ENCODE results near the gene SLCO3A1.

Gene SLCO3A1

DNA sequence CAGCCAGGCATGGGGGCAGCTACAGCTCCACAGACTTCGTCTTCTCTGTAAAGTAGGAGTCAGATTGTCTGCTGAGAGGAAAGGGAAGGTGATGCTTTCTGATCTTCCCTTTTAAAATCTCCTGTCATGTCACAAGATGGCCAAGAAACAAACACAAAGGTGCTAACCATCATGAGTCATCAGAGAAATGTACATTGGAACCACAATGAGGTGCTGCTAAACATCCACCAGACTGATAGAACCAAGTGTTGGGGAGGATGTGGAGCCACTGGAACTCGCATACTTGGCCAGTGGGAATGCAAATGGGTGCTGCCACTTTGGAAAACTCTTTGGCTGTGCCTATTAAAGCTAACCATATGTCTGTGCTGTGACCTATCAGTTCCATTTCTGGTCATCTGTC lies 268.8 kb downstream of the SLCO3A1 start:
- peaks cover 0 to 51% (median 30%) of the 10 kb centered on the region in 5 donors for H3K36me3 ChIP-seq (ENCODE audit: control insufficient read depth in 5 of 5, insufficient read depth in 5 of 5, low read length in 5 of 5)
- H3K9me3 ChIP-seq (ENCODE audit: control insufficient read depth in 5 of 5, low read length in 5 of 5) = peaks cover 0 to 9% (median 0%) of the 10 kb centered on the region in 5 donors

DNA sequence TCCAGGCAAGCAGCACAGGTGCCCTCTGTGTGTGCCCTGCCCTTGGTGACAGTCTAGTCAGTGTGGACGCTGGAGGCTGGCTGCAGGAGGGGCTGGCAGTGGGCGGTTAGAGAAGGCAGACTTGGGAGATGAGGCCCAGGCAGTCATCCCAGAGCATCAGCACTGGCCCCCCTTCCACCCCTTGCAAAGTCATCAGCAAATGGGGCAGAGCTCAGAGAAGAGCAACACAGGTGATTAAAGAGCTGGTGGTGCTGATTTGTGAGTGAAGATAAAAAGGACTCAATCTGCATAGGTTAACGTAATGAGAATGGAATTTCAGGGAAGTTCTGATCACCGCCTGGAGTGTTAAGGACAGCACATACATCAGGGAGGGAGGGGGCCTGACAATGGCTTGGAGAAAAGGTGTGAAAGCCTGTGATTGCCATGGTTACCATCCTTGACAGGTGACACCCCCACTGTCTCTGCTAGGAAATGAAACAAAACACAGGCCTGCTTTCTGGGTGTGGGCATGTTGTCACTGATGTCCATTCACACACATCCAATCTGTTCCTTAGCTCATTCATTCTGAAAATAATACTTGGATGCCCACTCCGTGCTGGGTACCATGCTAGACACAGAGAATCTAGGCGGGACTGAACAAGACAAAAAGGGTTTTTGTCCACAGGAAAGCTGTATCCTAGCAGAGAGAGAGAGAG lies 270.6 kb downstream of the SLCO3A1 start:
- H3K4me1 ChIP-seq (ENCODE audit: control insufficient read depth in 5 of 5, insufficient read depth in 5 of 5, low read length in 5 of 5) = no peaks in the 10 kb centered on the region
- peaks cover 0 to 68% (median 45%) of the 10 kb centered on the region in 5 donors for H3K36me3 ChIP-seq (ENCODE audit: control insufficient read depth in 5 of 5, insufficient read depth in 5 of 5, low read length in 5 of 5)

More for the DNA sequence above, 268.8 kb downstream of the SLCO3A1 start:
- H3K27me3 ChIP-seq (ENCODE audit: control insufficient read depth in 5 of 5, insufficient read depth in 4 of 5, low read length in 5 of 5) = no peaks in the 10 kb centered on the region
- peak overlapping the region in 1 of 5 donors; percentile 7 for H3K4me3 ChIP-seq (ENCODE audit: low read depth in 1 of 5, low read length in 5 of 5)
- H3K4me1 ChIP-seq (ENCODE audit: control insufficient read depth in 5 of 5, insufficient read depth in 5 of 5, low read length in 5 of 5) = peaks cover 0 to 7% (median 4%) of the 10 kb centered on the region in 5 donors
- no peak overlapping the region for H3K27ac ChIP-seq (ENCODE audit: low read depth, low read length)
- no peak overlapping the region for H3K9ac ChIP-seq (ENCODE audit: low read length in 5 of 5)

DNA sequence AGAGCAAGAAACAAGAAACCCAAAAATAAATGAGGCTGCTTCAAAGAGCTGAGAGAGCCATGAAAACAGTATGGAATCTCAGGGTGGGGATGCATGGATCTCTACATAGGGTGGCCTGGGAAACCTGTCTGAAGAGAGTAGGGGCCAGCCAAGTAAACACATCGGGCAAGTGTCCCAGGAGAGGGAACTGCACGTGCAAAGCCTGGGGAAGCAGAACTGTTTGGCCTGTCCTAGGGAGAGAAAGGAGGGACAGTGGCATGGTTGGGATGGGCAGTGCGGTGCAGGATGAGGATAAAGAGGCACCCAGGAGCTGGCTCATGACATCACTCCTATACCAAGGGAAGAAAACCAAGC lies 271.1 kb downstream of the SLCO3A1 start:
- Histone ChIP-seq H3K36me3 (ENCODE audit: control insufficient read depth in 5 of 5, insufficient read depth in 5 of 5, low read length in 5 of 5) (peaks cover 0 to 70% (median 47%) of the 10 kb centered on the region in 5 donors), H3K4me1 (ENCODE audit: control insufficient read depth in 5 of 5, insufficient read depth in 5 of 5, low read length in 5 of 5) (no peaks in the 10 kb centered on the region)

More for the DNA sequence above, 270.6 kb downstream of the SLCO3A1 start:
- peaks cover 0 to 9% (median 0%) of the 10 kb centered on the region in 5 donors for H3K9me3 ChIP-seq (ENCODE audit: control insufficient read depth in 5 of 5, low read length in 5 of 5)
- no peak overlapping the region for H3K9ac ChIP-seq (ENCODE audit: low read length in 5 of 5)
- no peak overlapping the region for H3K27ac ChIP-seq (ENCODE audit: low read depth, low read length)
- H3K27me3 ChIP-seq (ENCODE audit: control insufficient read depth in 5 of 5, insufficient read depth in 4 of 5, low read length in 5 of 5) = no peaks in the 10 kb centered on the region
- H3K4me3 ChIP-seq (ENCODE audit: low read depth in 1 of 5, low read length in 5 of 5) = no peak overlapping the region

DNA sequence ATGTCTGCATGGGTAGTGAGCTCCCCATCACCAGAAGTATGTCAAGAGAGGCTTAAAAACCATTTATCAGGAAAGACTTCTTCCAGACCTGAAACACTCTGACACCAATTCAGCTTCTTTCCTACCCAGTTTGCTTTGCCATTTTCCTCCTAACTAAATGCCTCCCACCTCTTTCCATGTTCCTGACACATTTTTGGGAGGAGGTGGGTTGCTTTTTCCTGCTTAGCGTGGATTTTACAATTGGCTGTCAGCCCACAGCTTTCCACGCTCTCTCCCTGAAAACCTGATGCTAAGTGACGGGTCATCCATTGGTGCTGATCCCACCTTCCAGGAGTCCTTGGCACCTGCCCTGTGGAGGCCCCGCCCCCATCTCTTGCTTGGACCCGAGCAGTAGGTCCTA lies 275.3 kb downstream of the SLCO3A1 start:
- Histone ChIP-seq H3K27ac (ENCODE audit: low read depth, low read length) (no peak overlapping the region), H3K36me3 (ENCODE audit: control insufficient read depth in 5 of 5, insufficient read depth in 5 of 5, low read length in 5 of 5) (peaks cover 0 to 66% (median 43%) of the 10 kb centered on the region in 5 donors), H3K4me1 (ENCODE audit: control insufficient read depth in 5 of 5, insufficient read depth in 5 of 5, low read length in 5 of 5) (no peaks in the 10 kb centered on the region), H3K27me3 (ENCODE audit: control insufficient read depth in 5 of 5, insufficient read depth in 4 of 5, low read length in 5 of 5) (no peaks in the 10 kb centered on the region), H3K9ac (ENCODE audit: low read length in 5 of 5) (no peak overlapping the region), H3K4me3 (ENCODE audit: low read depth in 1 of 5, low read length in 5 of 5) (no peak overlapping the region), H3K9me3 (ENCODE audit: control insufficient read depth in 5 of 5, low read length in 5 of 5) (no peaks in the 10 kb centered on the region)

More for the DNA sequence above, 271.1 kb downstream of the SLCO3A1 start:
- H3K9me3 ChIP-seq (ENCODE audit: control insufficient read depth in 5 of 5, low read length in 5 of 5) = peaks cover 0 to 9% (median 0%) of the 10 kb centered on the region in 5 donors
- H3K9ac ChIP-seq (ENCODE audit: low read length in 5 of 5) = no peak overlapping the region
- H3K27ac ChIP-seq (ENCODE audit: low read depth, low read length) = no peak overlapping the region
- H3K4me3 ChIP-seq (ENCODE audit: low read depth in 1 of 5, low read length in 5 of 5) = no peak overlapping the region
- H3K27me3 ChIP-seq (ENCODE audit: control insufficient read depth in 5 of 5, insufficient read depth in 4 of 5, low read length in 5 of 5) = no peaks in the 10 kb centered on the region

DNA sequence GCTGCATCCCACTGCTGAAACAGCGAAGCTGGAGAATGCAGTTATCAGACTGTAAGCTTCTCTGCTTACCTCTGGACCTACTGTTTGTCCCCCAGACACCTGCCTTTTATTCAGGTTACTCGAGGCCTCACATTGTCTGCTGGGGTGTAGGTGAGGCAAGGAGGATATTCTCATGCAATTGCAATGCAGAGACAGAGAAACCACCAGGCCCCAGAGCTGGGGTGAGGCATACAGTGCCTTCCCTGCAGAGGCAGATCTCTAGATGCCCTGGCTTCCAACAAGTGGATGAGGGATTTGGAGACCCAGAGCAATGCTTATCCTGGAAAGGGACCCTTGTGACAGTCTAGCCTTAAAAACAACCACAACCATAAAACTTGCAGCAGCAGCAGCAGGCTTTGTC lies 276.7 kb downstream of the SLCO3A1 start:
- Histone ChIP-seq H3K9ac (ENCODE audit: low read length in 5 of 5) (no peak overlapping the region), H3K9me3 (ENCODE audit: control insufficient read depth in 5 of 5, low read length in 5 of 5) (no peaks in the 10 kb centered on the region)

DNA sequence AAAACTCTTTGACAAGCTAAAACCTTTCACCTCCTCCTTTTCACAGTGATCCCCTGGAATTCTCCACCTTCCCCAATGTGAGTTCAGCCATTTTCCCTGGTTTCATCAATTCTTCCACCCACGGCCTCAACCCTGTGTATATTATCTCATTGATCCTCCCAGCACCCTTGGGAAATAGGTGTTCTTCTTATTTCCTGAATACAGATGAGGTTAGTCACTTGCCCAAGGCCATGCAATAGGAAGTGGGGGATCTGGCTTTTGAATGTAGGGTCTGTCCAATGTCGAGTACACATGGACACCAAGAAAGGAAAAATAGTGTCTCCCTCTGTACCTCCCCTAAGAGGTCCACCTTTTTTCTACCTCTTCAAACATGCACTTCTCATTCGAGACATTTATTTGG lies 277.4 kb downstream of the SLCO3A1 start:
- H3K27ac ChIP-seq (ENCODE audit: low read depth, low read length) = no peak overlapping the region
- H3K36me3 ChIP-seq (ENCODE audit: control insufficient read depth in 5 of 5, insufficient read depth in 5 of 5, low read length in 5 of 5) = peaks cover 0 to 74% (median 49%) of the 10 kb centered on the region in 5 donors
- no peak overlapping the region for H3K4me3 ChIP-seq (ENCODE audit: low read depth in 1 of 5, low read length in 5 of 5)
- no peaks in the 10 kb centered on the region for H3K27me3 ChIP-seq (ENCODE audit: control insufficient read depth in 5 of 5, insufficient read depth in 4 of 5, low read length in 5 of 5)
- no peak overlapping the region for H3K9ac ChIP-seq (ENCODE audit: low read length in 5 of 5)
- H3K9me3 ChIP-seq (ENCODE audit: control insufficient read depth in 5 of 5, low read length in 5 of 5) = no peaks in the 10 kb centered on the region
- no peaks in the 10 kb centered on the region for H3K4me1 ChIP-seq (ENCODE audit: control insufficient read depth in 5 of 5, insufficient read depth in 5 of 5, low read length in 5 of 5)

More for the DNA sequence above, 276.7 kb downstream of the SLCO3A1 start:
- H3K27me3 ChIP-seq (ENCODE audit: control insufficient read depth in 5 of 5, insufficient read depth in 4 of 5, low read length in 5 of 5) = no peaks in the 10 kb centered on the region
- no peak overlapping the region for H3K27ac ChIP-seq (ENCODE audit: low read depth, low read length)
- peaks cover 0 to 74% (median 43%) of the 10 kb centered on the region in 5 donors for H3K36me3 ChIP-seq (ENCODE audit: control insufficient read depth in 5 of 5, insufficient read depth in 5 of 5, low read length in 5 of 5)
- H3K4me1 ChIP-seq (ENCODE audit: control insufficient read depth in 5 of 5, insufficient read depth in 5 of 5, low read length in 5 of 5) = no peaks in the 10 kb centered on the region
- H3K4me3 ChIP-seq (ENCODE audit: low read depth in 1 of 5, low read length in 5 of 5) = no peak overlapping the region

DNA sequence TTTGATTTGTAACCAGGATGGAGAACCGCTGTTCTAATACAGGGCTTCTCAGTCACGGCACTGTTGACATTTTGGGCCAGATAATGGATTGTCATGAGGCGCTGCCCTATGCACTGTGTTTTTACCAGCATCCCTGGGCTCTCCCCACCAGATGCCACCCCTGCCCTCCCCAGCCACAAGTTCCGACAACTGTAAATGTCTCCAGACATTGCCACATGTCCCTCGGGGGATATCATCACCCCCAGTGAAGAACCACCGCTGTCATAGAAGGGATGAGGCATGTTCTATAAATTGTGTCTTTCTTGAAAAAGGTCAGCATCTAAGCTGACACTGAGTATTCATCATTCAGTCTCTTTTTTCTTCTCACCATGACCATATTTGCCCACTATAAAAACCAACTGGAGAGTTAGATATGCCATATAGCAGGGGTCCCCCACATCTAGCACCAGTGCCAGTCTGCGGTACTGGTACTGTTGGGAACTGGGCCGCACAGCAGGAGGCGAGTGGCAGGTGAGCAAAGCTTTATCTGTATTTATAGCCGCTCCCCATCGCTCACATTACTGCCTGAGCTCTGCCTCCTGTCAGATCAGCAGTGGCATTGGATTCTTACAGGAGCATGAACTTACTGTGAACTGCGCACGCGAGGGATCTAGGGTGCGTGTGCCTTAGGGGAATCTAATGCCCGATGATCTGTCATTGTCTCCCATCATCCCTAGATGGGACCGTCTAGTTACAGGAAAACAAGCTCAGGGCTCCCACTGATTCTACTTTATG lies 279.7 kb downstream of the SLCO3A1 start:
- Histone ChIP-seq H3K27ac (ENCODE audit: low read depth, low read length) (no peak overlapping the region), H3K4me1 (ENCODE audit: control insufficient read depth in 5 of 5, insufficient read depth in 5 of 5, low read length in 5 of 5) (no peaks in the 10 kb centered on the region), H3K27me3 (ENCODE audit: control insufficient read depth in 5 of 5, insufficient read depth in 4 of 5, low read length in 5 of 5) (no peaks in the 10 kb centered on the region), H3K9me3 (ENCODE audit: control insufficient read depth in 5 of 5, low read length in 5 of 5) (no peaks in the 10 kb centered on the region), H3K9ac (ENCODE audit: low read length in 5 of 5) (no peak overlapping the region), H3K36me3 (ENCODE audit: control insufficient read depth in 5 of 5, insufficient read depth in 5 of 5, low read length in 5 of 5) (peaks cover 0 to 52% (median 32%) of the 10 kb centered on the region in 5 donors), H3K4me3 (ENCODE audit: low read depth in 1 of 5, low read length in 5 of 5) (no peak overlapping the region)

DNA sequence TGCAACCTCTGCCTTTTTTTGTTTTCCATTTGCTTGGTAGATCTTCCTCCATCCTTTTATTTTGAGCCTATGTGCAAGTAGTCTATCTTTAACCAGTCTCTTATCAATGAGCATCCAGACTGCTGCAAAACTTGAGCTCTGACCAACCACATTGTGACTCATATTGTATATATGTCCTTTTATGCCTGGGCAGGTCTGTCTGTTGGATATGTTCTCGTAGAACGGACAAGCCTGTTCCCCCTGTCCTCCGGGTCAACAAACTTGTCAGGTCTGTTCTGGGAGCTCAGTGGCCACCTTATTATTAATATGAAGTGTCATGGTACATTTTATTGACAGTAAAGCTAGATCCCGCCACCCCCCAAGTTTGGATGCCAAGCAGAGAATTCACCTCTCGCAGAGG lies 287.3 kb downstream of the SLCO3A1 start:
- no peak overlapping the region for H3K4me3 ChIP-seq (ENCODE audit: low read depth in 1 of 5, low read length in 5 of 5)
- peaks cover 0 to 1% (median 0%) of the 10 kb centered on the region in 5 donors for H3K36me3 ChIP-seq (ENCODE audit: control insufficient read depth in 5 of 5, insufficient read depth in 5 of 5, low read length in 5 of 5)
- H3K4me1 ChIP-seq (ENCODE audit: control insufficient read depth in 5 of 5, insufficient read depth in 5 of 5, low read length in 5 of 5) = peaks cover 0 to 5% (median 0%) of the 10 kb centered on the region in 5 donors
- no peak overlapping the region for H3K9ac ChIP-seq (ENCODE audit: low read length in 5 of 5)
- H3K27me3 ChIP-seq (ENCODE audit: control insufficient read depth in 5 of 5, insufficient read depth in 4 of 5, low read length in 5 of 5) = no peaks in the 10 kb centered on the region
- no peaks in the 10 kb centered on the region for H3K9me3 ChIP-seq (ENCODE audit: control insufficient read depth in 5 of 5, low read length in 5 of 5)
- H3K27ac ChIP-seq (ENCODE audit: low read depth, low read length) = no peak overlapping the region

DNA sequence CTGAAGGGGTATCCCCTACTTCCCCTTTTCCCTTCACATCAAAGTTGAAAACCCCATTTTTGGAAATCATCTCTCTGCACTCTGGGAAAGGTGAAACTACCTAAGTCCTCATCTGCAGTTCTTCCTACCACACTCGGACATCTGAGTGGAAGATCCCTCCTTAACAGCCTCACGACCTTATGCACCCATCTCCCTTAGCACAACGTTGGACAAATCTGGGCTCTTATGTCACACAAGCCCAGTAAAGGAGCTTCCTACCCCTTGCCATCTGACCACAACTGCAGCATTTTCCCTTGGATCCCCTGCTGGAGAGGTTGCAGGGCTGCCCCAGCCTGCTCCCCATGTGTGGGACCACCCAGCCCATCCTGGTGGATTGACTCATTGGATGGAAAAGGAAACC lies 288.1 kb downstream of the SLCO3A1 start:
- peaks cover 0 to 5% (median 0%) of the 10 kb centered on the region in 5 donors for H3K4me1 ChIP-seq (ENCODE audit: control insufficient read depth in 5 of 5, insufficient read depth in 5 of 5, low read length in 5 of 5)

More for the DNA sequence above, 288.1 kb downstream of the SLCO3A1 start:
- no peaks in the 10 kb centered on the region for H3K9me3 ChIP-seq (ENCODE audit: control insufficient read depth in 5 of 5, low read length in 5 of 5)
- H3K27ac ChIP-seq (ENCODE audit: low read depth, low read length) = no peak overlapping the region
- no peak overlapping the region for H3K4me3 ChIP-seq (ENCODE audit: low read depth in 1 of 5, low read length in 5 of 5)
- no peak overlapping the region for H3K9ac ChIP-seq (ENCODE audit: low read length in 5 of 5)
- H3K27me3 ChIP-seq (ENCODE audit: control insufficient read depth in 5 of 5, insufficient read depth in 4 of 5, low read length in 5 of 5) = no peaks in the 10 kb centered on the region
- H3K36me3 ChIP-seq (ENCODE audit: control insufficient read depth in 5 of 5, insufficient read depth in 5 of 5, low read length in 5 of 5) = peaks cover 0 to 3% (median 0%) of the 10 kb centered on the region in 5 donors
